ENCODE results near the gene CLCN4. TPM values are rescaled to one million over a fixed set of nuclear protein-coding genes. Genes with fewer than 3 reads are reported as not detected.

Gene CLCN4
- total and polyA plus RNA-seq, 2 of the 8 experiments (the other 6 are each of a cell fraction or from before 2014, with no cell fraction given), result 3.3 to 11.2 TPM

DNA sequence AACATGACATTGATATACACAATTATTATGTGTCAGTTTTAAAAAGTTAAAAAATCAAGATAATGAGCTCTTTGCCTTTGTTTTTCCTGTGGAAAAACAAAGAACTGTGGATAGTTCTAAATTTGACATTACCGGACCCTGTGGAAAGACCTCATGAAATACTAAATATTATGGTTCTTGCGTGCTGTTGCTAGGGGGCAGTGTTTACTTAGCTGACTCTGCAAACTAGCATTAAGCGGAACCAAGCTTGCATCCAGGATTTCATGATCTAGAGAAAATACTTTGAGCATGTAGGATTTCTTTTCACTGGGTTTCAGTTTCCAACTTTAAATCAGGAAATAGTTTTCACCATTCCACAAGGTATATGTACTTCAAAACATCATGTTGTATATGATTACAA is 33.6 kb downstream of the CLCN4 start (continued):
- TF ChIP-seq KDM4A (IDR thresholded peaks at IDR 0.05; ENCODE audit: low read depth, low read length, severe bottlenecking), result no peak
- TF ChIP-seq YY1 (IDR thresholded peaks at IDR 0.05; ENCODE audit: low read depth, low read length), result no peak
- TF ChIP-seq RBBP5 (IDR thresholded peaks at IDR 0.05; ENCODE audit: borderline replicate concordance, low read depth, low read length), result no peak
- TF ChIP-seq NANOG (IDR thresholded peaks at IDR 0.05; ENCODE audit: insufficient read depth, low read depth, low read length, poor library complexity, severe bottlenecking), result no peak
- no peak for TF ChIP-seq ASH2L (IDR thresholded peaks at IDR 0.05; ENCODE audit: low read length)
- peak; percentile 39; the same call in 1 of the 2 replicates for TF ChIP-seq MAFK (IDR thresholded peaks at IDR 0.05; ENCODE audit: low read depth, low read length)
- no peak for TF ChIP-seq SP2 (IDR thresholded peaks at IDR 0.05; ENCODE audit: low read length)
- no peak for TF ChIP-seq TBP (IDR thresholded peaks at IDR 0.05; ENCODE audit: low read depth, low read length)
